ENCODE measurements around the gene ARIH2.

DNA sequence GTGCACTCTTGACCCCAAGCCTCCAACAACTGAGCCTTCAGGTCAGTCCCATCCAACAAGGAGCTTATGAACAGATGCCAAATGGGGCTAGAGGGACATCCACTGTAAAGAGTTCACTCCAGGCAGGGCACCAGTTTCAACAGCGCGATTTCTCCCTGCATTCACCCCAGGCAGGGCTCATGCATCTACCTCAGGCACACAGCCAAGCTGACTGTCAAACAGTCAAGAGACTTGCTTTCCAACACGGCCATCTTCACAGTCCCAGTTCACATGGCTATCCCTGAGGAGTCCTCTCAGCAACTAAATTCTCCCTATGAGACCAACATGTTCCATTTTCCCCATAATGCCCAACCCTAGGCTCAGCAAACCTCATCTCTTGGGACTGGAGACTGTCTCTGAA is 37.6 kb upstream of the ARIH2 start:
- TF ChIP-seq GATA3 (IDR thresholded peaks at IDR 0.05; ENCODE audit: low read depth, low read length) (no peak), GATA2 (IDR thresholded peaks at IDR 0.05; ENCODE audit: low read depth, low read length) (no peak)
